HepG2 (cell line): ENCODE results near the gene TMTC1. TPM values are rescaled to one million over a fixed set of nuclear protein-coding genes. Genes with fewer than 3 reads are reported as not detected.

Experiments used
- ATAC-seq: fragments of 200-7000 bp; cut with Tn5 transposase; 3 replicates; pipeline ENCODE4 v1.9.1; 2020; ENCODE audit warnings: mild to moderate bottlenecking, moderate library complexity
- BruUV-seq: library from RNA; stranded (reverse); fragments of 400-500 nt; replicated peaks from 2 replicates; lab custom pipeline; 2021; lab: Mats Ljungman, UMichigan
- CTCF ChIA-PET: fragments of 300-600 bp; formaldehyde crosslinking; extraction: SDS; loops from one replicate; lab custom pipeline; 2021; ENCODE audit warnings: low total read pairs, inconsistent platforms, low intra/inter-chr PET ratio; lab: Yijun Ruan, JAX
- POLR2A ChIA-PET: fragments of 350-600 bp; sonication (Branson Sonifier 250); formaldehyde crosslinking; loops from one replicate; lab custom pipeline; 2020; ENCODE audit warnings: antibody characterized with exemption, inconsistent platforms; lab: Yijun Ruan, JAX
- DNase-seq: peaks from one replicate; pipeline ENCODE4 v3.0.0-alpha.2; 2015; ENCODE audit warnings: low spot score
- FAIRE-seq: peaks from 3 replicates; lab custom pipeline; 2011; peaks lifted over from hg19 to GRCh38; lab: Jason Lieb, UNC
- H2AFZ ChIP-seq: one replicate; pipeline ENCODE4 v1.6.1; 2011; ENCODE audit warnings: low read length, inconsistent platforms
- H3K27ac ChIP-seq: fragments of 300-600 bp; 3 replicates; pipeline ENCODE4 v1.8.0; 2011; ENCODE audit warnings: mixed run types, mild to moderate bottlenecking, mixed read lengths, low read length, inconsistent platforms; ENCODE audit not compliant: insufficient read depth; ENCODE audit errors: extremely low read length
- H3K27me3 ChIP-seq, 2 experiments: fragments of 200-600 bp in 1 of 2; 2 replicates in 1 of 2; 3 replicates in 1 of 2; pipeline versions ENCODE4 v1.6.0 to v1.8.0; 2011; ENCODE audit warnings: low read length in 2 of 2, mild to moderate bottlenecking in 2 of 2, moderate library complexity in 2 of 2, inconsistent platforms in 1 of 2; ENCODE audit not compliant: insufficient read depth in 2 of 2, control insufficient read depth in 1 of 2
- H3K36me3 ChIP-seq, 2 experiments: fragments of 200-600 bp in 1 of 2; replicated peaks in 1 of 2; 2 replicates in 1 of 2; 3 replicates in 1 of 2; pipeline versions ENCODE4 v1.5.1 to v1.8.0; 2011; ENCODE audit warnings: low read length in 2 of 2, inconsistent platforms in 1 of 2; ENCODE audit not compliant: insufficient read depth in 2 of 2, control insufficient read depth in 1 of 2
- H3K4me1 ChIP-seq: 2 replicates; pipeline ENCODE4 v1.5.1; 2012; ENCODE audit warnings: low read length, inconsistent platforms; ENCODE audit not compliant: insufficient read depth
- H3K4me2 ChIP-seq: 2 replicates; pipeline ENCODE4 v1.6.0; 2011; ENCODE audit warnings: low read depth, low read length, inconsistent platforms
- H3K4me3 ChIP-seq, 3 experiments: fragments of 200-600 bp in 1 of 3; sonication (generic), shearing (Covaris generic) in 1 of 3; replicated peaks in 1 of 3; 2 replicates each; pipeline ENCODE4 v1.5.1; 2011 to 2016; ENCODE audit warnings: low read length in 3 of 3, inconsistent platforms in 2 of 3, low read depth in 2 of 3, mild to moderate bottlenecking in 2 of 3, control low read depth in 1 of 3, mixed read lengths in 1 of 3; ENCODE audit not compliant: insufficient read depth in 1 of 3
- H3K79me2 ChIP-seq: one replicate; pipeline ENCODE4 v1.6.1; 2011; ENCODE audit warnings: low read length, inconsistent platforms; ENCODE audit not compliant: insufficient read depth
- H3K9ac ChIP-seq: 2 replicates; pipeline ENCODE4 v1.6.0; 2011; ENCODE audit warnings: mild to moderate bottlenecking, low read depth, low read length, inconsistent platforms; ENCODE audit not compliant: insufficient read depth
- H3K9me3 ChIP-seq: 2 replicates; pipeline ENCODE4 v1.5.1; 2012; ENCODE audit warnings: mild to moderate bottlenecking, low read length
- H4K20me1 ChIP-seq: 2 replicates; pipeline ENCODE4 v1.6.0; 2011; ENCODE audit warnings: inconsistent platforms, mild to moderate bottlenecking, low read length, moderate library complexity; ENCODE audit not compliant: insufficient read depth
- CCDC6 ChIP-seq: sonication (generic); formaldehyde crosslinking; IDR thresholded peaks from 2 replicates; pipeline ENCODE4 v1.8.1; 2022; ENCODE audit warnings: mild to moderate bottlenecking, missing genetic modification reagents, moderate library complexity
- FOXM1 ChIP-seq: sonication (generic); formaldehyde crosslinking; IDR thresholded peaks from 2 replicates; pipeline ENCODE4 v1.5.0; 2020; ENCODE audit warnings: missing genetic modification reagents
- IKZF4 ChIP-seq: sonication (generic); formaldehyde crosslinking; IDR thresholded peaks from 2 replicates; pipeline ENCODE4 v1.5.1; 2020; ENCODE audit warnings: borderline replicate concordance, mild to moderate bottlenecking, low read depth, missing genetic modification reagents; ENCODE audit errors: not compliant biosample characterization
- MLLT10 ChIP-seq: sonication (generic); formaldehyde crosslinking; IDR thresholded peaks from 2 replicates; pipeline ENCODE4 v1.4.0; 2020; ENCODE audit warnings: missing genetic modification reagents
- NFATC3 ChIP-seq: sonication (generic); formaldehyde crosslinking; IDR thresholded peaks from 2 replicates; pipeline ENCODE4 v1.5.1; 2020; ENCODE audit warnings: mild to moderate bottlenecking, missing genetic modification reagents
- RFXAP ChIP-seq: sonication (generic); formaldehyde crosslinking; IDR thresholded peaks from 2 replicates; pipeline ENCODE4 v1.4.0; 2020; ENCODE audit warnings: missing genetic modification reagents, borderline replicate concordance
- SAP130 ChIP-seq: IDR thresholded peaks from 2 replicates; pipeline ENCODE4 v1.6.1; 2016; ENCODE audit warnings: low read depth
- SATB2 ChIP-seq: sonication (generic); formaldehyde crosslinking; IDR thresholded peaks from 2 replicates; pipeline ENCODE4 v1.5.0; 2020; ENCODE audit warnings: missing genetic modification reagents
- THAP11 ChIP-seq: IDR thresholded peaks from 2 replicates; pipeline ENCODE4 v1.6.1; 2016; ENCODE audit warnings: missing biosample characterization, missing genetic modification reagents
- ZBTB21 ChIP-seq: sonication (generic); formaldehyde crosslinking; IDR thresholded peaks from 2 replicates; pipeline ENCODE4 v1.4.0; 2020; ENCODE audit warnings: missing genetic modification reagents
- ZFP37 ChIP-seq: sonication (generic); formaldehyde crosslinking; IDR thresholded peaks from 2 replicates; pipeline ENCODE4 v1.4.0; 2020; ENCODE audit warnings: missing genetic modification reagents, borderline replicate concordance
- ZNF124 ChIP-seq: sonication (generic); formaldehyde crosslinking; IDR thresholded peaks from 2 replicates; pipeline ENCODE4 v1.4.0; 2020; ENCODE audit warnings: missing genetic modification reagents
- ZNF160 ChIP-seq: sonication (generic); formaldehyde crosslinking; IDR thresholded peaks from 2 replicates; pipeline ENCODE4 v1.8.0; 2022; ENCODE audit warnings: mild to moderate bottlenecking, inconsistent platforms, missing genetic modification reagents
- ZNF205 ChIP-seq: IDR thresholded peaks from 2 replicates; pipeline ENCODE4 v1.6.1; 2018; ENCODE audit warnings: missing biosample characterization, missing genetic modification reagents
- ZNF766 ChIP-seq: sonication (generic); formaldehyde crosslinking; IDR thresholded peaks from 2 replicates; pipeline ENCODE4 v1.5.0; 2020; ENCODE audit warnings: missing genetic modification reagents, borderline replicate concordance
- ZNF879 ChIP-seq: sonication (generic); formaldehyde crosslinking; IDR thresholded peaks from 2 replicates; pipeline ENCODE4 v1.8.1; 2023; ENCODE audit warnings: missing genetic modification reagents
- ZSCAN20 ChIP-seq: sonication (generic); formaldehyde crosslinking; IDR thresholded peaks from 2 replicates; pipeline ENCODE4 v1.4.0; 2020; ENCODE audit warnings: missing genetic modification reagents, mild to moderate bottlenecking, borderline replicate concordance
- WGBS: methylation state at CpG from one replicate; pipeline ENCODE4 v1.1.6; 2017; ENCODE audit warnings: low lambda C conversion rate; 5-methylcytosine and 5-hydroxymethylcytosine counted together
- in situ Hi-C: cut with HindIII; loops from 2 replicates; pipeline ENCODE4 v1.10.0; 2017; ENCODE audit warnings: low pct_unique_long_range_greater_than_20kb; ENCODE audit not compliant: extremely low pct_ligation_motif_present
- intact Hi-C: fragments of 100-400 bp; cut with micrococcal nuclease; formaldehyde crosslinking; loops from one replicate; pipeline ENCODE4 v1.10.0; 2022; ENCODE audit not compliant: unreplicated experiment
- polyA plus RNA-seq, 8 experiments: library from polyadenylated mRNA; depleted of rRNA in 3 of 8; stranded (reverse) in 7 of 8; unstranded in 1 of 8; fragments of >200 nt; fragmentation: Illumina TruSeq in 4 of 8; extraction: Trizol in 4 of 8; gene quantifications; 2 replicates each; pipeline versions ENCODE4 v1.2.1 to v1.2.3, GENCODE V29; 2011 to 2016; ENCODE audit warnings: low read depth in 4 of 8, missing spikeins in 1 of 8, mixed read lengths in 1 of 8; ENCODE audit not compliant: insufficient read depth in 1 of 8
- total RNA-seq, 5 experiments: library from RNA; depleted of rRNA; stranded (reverse); fragments of >200 nt; fragmentation: Illumina TruSeq; extraction: Trizol; gene quantifications; 2 replicates each; pipeline ENCODE4 v1.2.3, GENCODE V29; 2016; ENCODE audit warnings: low read depth in 1 of 5
- TF ChIP-seq, protein P1 (sequence below): IDR thresholded peaks from 2 replicates; pipeline ENCODE4 v1.6.1; 2016; ENCODE audit warnings: control low read depth
- TF ChIP-seq, protein P2 (sequence below): sonication (generic); formaldehyde crosslinking; IDR thresholded peaks from 2 replicates; pipeline ENCODE4 v1.5.0; 2020; ENCODE audit warnings: missing genetic modification reagents

Gene TMTC1
- total and polyA plus RNA-seq, 2 of the 13 experiments (the other 11 are each of a cell fraction or from before 2014, with no cell fraction given): 0.69 to 1.8 TPM

DNA sequence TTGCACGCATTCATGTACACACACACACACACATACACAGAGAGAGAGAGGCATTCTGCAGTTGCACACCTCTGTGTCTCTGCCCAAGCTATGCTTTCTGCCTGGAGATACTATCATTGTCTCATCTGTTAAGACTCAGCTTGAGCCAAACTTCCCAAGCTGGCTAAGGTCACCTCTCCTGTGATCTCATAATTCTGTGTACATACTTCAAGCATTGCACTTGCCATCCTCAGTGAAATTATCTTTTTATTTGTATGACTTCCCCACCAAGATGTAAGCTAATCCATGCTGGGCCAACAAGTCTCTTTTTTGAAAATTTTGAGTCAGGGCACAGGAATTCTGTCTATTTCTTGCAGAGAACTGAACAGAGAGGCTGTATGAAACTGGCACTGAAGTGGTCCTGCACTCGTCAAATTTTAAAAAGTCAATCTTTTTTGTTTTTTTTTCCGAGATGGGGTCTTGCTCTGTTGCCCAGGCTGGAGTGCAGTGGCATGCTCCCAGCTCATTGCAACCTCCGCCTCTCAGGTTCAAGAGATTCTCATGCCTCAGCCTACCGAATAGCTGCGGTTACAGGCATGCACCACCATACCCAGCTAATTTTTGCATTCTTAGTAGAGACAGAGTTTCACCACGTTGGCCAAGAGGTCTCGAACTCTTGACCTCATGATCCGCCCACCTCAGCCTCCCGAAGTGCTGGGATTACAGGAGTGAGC, 44.3 kb downstream of the TMTC1 start:
- Histone ChIP-seq H3K4me3 (no peak overlapping the region), H3K79me2 (no peaks in the 10 kb centered on the region), H3K4me2 (no peak overlapping the region), H3K27ac (no peak overlapping the region), H3K9ac (no peak overlapping the region), H4K20me1 (no peaks in the 10 kb centered on the region), H3K27me3 (no peaks in the 10 kb centered on the region), H3K9me3 (no peaks in the 10 kb centered on the region), H2AFZ (no peak overlapping the region), H3K4me1 (no peaks in the 10 kb centered on the region), H3K36me3 (no peaks in the 10 kb centered on the region)
- no TSS peak for BruUV-seq
- WGBS: 33% methylated on average over 10 of the region's 10 CpGs
- ATAC-seq (no peak), FAIRE-seq (no peak), DNase-seq (no peak)
- ChIA-PET CTCF (no interaction called here), POLR2A (interaction anchor here (0.6 kb wide), 1 partner anchor 555 kb away, joined by 3 read pairs; no protein-coding TSS in a partner anchor)
- in situ Hi-C loops: no loop called here
- TF ChIP-seq, protein P1, sequence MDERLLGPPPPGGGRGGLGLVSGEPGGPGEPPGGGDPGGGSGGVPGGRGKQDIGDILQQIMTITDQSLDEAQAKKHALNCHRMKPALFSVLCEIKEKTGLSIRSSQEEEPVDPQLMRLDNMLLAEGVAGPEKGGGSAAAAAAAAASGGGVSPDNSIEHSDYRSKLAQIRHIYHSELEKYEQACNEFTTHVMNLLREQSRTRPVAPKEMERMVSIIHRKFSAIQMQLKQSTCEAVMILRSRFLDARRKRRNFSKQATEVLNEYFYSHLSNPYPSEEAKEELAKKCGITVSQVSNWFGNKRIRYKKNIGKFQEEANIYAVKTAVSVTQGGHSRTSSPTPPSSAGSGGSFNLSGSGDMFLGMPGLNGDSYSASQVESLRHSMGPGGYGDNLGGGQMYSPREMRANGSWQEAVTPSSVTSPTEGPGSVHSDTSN: no peak
- no peak for TF ChIP-seq ZNF766 (CRISPR knock-in tag)
- no peak for TF ChIP-seq SATB2 (CRISPR knock-in tag)
- TF ChIP-seq MLLT10: no peak
- TF ChIP-seq IKZF4 (CRISPR knock-in tag): no peak
- TF ChIP-seq FOXM1 (CRISPR knock-in tag): no peak
- no peak for TF ChIP-seq ZNF160 (CRISPR knock-in tag)
- TF ChIP-seq ZNF205 (CRISPR knock-in tag): no peak
- TF ChIP-seq ZSCAN20 (CRISPR knock-in tag): no peak
- no peak for TF ChIP-seq ZFP37 (CRISPR knock-in tag)
- TF ChIP-seq, protein P2, sequence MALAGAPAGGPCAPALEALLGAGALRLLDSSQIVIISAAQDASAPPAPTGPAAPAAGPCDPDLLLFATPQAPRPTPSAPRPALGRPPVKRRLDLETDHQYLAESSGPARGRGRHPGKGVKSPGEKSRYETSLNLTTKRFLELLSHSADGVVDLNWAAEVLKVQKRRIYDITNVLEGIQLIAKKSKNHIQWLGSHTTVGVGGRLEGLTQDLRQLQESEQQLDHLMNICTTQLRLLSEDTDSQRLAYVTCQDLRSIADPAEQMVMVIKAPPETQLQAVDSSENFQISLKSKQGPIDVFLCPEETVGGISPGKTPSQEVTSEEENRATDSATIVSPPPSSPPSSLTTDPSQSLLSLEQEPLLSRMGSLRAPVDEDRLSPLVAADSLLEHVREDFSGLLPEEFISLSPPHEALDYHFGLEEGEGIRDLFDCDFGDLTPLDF (CRISPR knock-in tag): no peak
- TF ChIP-seq SAP130 (CRISPR knock-in tag): no peak
- TF ChIP-seq ZBTB21: no peak
- TF ChIP-seq ZNF879: no peak
- TF ChIP-seq RFXAP (CRISPR knock-in tag): no peak
- TF ChIP-seq ZNF124 (CRISPR knock-in tag): no peak
- TF ChIP-seq NFATC3 (CRISPR knock-in tag): no peak
- no peak for TF ChIP-seq THAP11 (CRISPR knock-in tag)
- no peak for TF ChIP-seq CCDC6 (CRISPR knock-in tag)
- intact Hi-C loops: no loop called here
